ENCODE measurements around the gene ZFP64. TPM values are rescaled to one million over a fixed set of nuclear protein-coding genes. Genes with fewer than 3 reads are reported as not detected.
"Not testable (repeated sequence)": the region's sequence is repeated elsewhere in the genome, so short reads cannot be mapped to it uniquely, and the experiment has no call there.

The ZFP64 gene
- total RNA-seq, 1 experiment from 2014 or later = 49.8 TPM

- no TSS peak for BruUV-seq (replicated peaks)
- CTCF ChIA-PET = interaction anchor here (0.5 to 0.7 kb wide), 2 partner anchors 14 to 46 kb away, joined by 6 to 9 read pairs; no protein-coding TSS in a partner anchor
- H3K79me2 ChIP-seq (ENCODE audit: low read depth) = no peaks in the 10 kb centered on the region
Measured at GRCh38 chr20:52142757-52143156, 48.8 kb downstream of the ZFP64 start.

GRCh38 chr20:52139986-52140385 lies 51.6 kb downstream of the ZFP64 start:
- no peak overlapping the region for H3K27ac ChIP-seq
- POLR2A ChIA-PET (ENCODE audit: unreplicated experiment) = interaction anchor here (0.7 kb wide), 1 partner anchor 660 kb away, joined by 3 read pairs; no protein-coding TSS in a partner anchor
- H3K9me2 ChIP-seq (ENCODE audit: insufficient read depth) = no peaks in the 10 kb centered on the region; the same call in 1 of the 2 replicates
- no peaks in the 10 kb centered on the region for H3K36me3 ChIP-seq (ENCODE audit: low read depth)
- H3K4me3 ChIP-seq = no peak overlapping the region
- no peak overlapping the region for H3K4me2 ChIP-seq
- BruUV-seq (replicated peaks) = no TSS peak
- no peak overlapping the region for H2AFZ ChIP-seq
- intact Hi-C loops (cut with micrococcal nuclease; ENCODE audit: unreplicated experiment) = no loop called here
- no peaks in the 10 kb centered on the region for H3F3A ChIP-seq (ENCODE audit: insufficient read depth, low read depth)
- no peaks in the 10 kb centered on the region for H4K20me1 ChIP-seq (ENCODE audit: insufficient read depth)
- H3K9me3 ChIP-seq (ENCODE audit: insufficient read depth, low read depth) = no peaks in the 10 kb centered on the region
- CTCF ChIA-PET = no interaction called here
- no peak for DNase-seq
- H3K4me1 ChIP-seq (replicated peaks; ENCODE audit: insufficient read depth) = no peaks in the 10 kb centered on the region
- TF ChIP-seq CTCF (conservative IDR thresholded peaks at IDR 0.05) (no peak), EZH2 (IDR thresholded peaks at IDR 0.05; ENCODE audit: low read depth) (no peak)
- no peaks in the 10 kb centered on the region for H3K79me2 ChIP-seq (ENCODE audit: low read depth)
- no peaks in the 10 kb centered on the region for H3K27me3 ChIP-seq (ENCODE audit: insufficient read depth, low read depth)

More at GRCh38 chr20:52142757-52143156, 48.8 kb downstream of the ZFP64 start:
- intact Hi-C loops (cut with micrococcal nuclease; ENCODE audit: unreplicated experiment) = no loop called here
- DNase-seq = no peak
- Histone ChIP-seq H2AFZ (no peak overlapping the region), H3K27ac (no peak overlapping the region), H3K9me3 (ENCODE audit: insufficient read depth, low read depth) (no peaks in the 10 kb centered on the region), H3K9me2 (ENCODE audit: insufficient read depth) (no peaks in the 10 kb centered on the region), H3K4me3 (no peak overlapping the region), H3K4me1 (replicated peaks; ENCODE audit: insufficient read depth) (no peaks in the 10 kb centered on the region), H3K4me2 (no peak overlapping the region), H4K20me1 (ENCODE audit: insufficient read depth) (no peaks in the 10 kb centered on the region), H3F3A (ENCODE audit: insufficient read depth, low read depth) (no peaks in the 10 kb centered on the region), H3K27me3 (ENCODE audit: insufficient read depth, low read depth) (no peaks in the 10 kb centered on the region), H3K36me3 (ENCODE audit: low read depth) (no peaks in the 10 kb centered on the region)
- no peak for TF ChIP-seq EZH2 (IDR thresholded peaks at IDR 0.05; ENCODE audit: low read depth)
- no peak for TF ChIP-seq CTCF (conservative IDR thresholded peaks at IDR 0.05)
- POLR2A ChIA-PET (ENCODE audit: unreplicated experiment) = no interaction called here

DNA sequence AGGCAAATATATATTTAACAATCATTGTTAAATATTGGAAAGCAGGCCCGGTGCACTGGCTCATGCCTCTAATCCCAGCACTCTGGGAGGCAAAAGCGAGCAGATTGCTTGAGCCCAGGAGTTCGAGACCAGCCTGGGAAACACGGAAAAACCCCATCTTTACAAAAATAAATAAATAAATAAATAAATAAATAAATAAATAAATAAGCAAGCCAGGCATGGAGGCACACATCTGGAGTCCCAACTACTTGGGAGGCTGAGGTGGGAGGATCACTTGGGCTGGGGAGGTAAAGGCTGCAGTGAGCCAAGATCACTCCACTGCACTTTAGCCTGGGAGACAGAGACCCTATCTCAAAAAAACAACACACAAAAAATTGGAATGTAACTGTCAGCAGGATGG lies 53.7 kb downstream of the ZFP64 start:
- TF ChIP-seq CTCF (conservative IDR thresholded peaks at IDR 0.05) (no peak), EZH2 (IDR thresholded peaks at IDR 0.05; ENCODE audit: low read depth) (no peak)
- H3K79me2 ChIP-seq (ENCODE audit: low read depth) = no peaks in the 10 kb centered on the region
- H3K4me2 ChIP-seq = no peak overlapping the region
- H3K4me1 ChIP-seq (replicated peaks; ENCODE audit: insufficient read depth) = no peaks in the 10 kb centered on the region
- no peaks in the 10 kb centered on the region for H3K36me3 ChIP-seq (ENCODE audit: low read depth)
- ChIA-PET POLR2A (ENCODE audit: unreplicated experiment) (interaction anchor here (0.6 kb wide), 1 partner anchor 32 kb away, joined by 5 read pairs; no protein-coding TSS in a partner anchor), CTCF (no interaction called here)
- H4K20me1 ChIP-seq (ENCODE audit: insufficient read depth) = no peaks in the 10 kb centered on the region
- no peak overlapping the region for H2AFZ ChIP-seq
- no peak overlapping the region for H3K27ac ChIP-seq
- no peak overlapping the region for H3K4me3 ChIP-seq
- intact Hi-C loops (cut with micrococcal nuclease; ENCODE audit: unreplicated experiment) = no loop called here
- no peaks in the 10 kb centered on the region; the same call in 1 of the 2 replicates for H3K9me2 ChIP-seq (ENCODE audit: insufficient read depth)
- DNase-seq = no peak
- no peaks in the 10 kb centered on the region for H3F3A ChIP-seq (ENCODE audit: insufficient read depth, low read depth)
- no peaks in the 10 kb centered on the region for H3K27me3 ChIP-seq (ENCODE audit: insufficient read depth, low read depth)
- H3K9me3 ChIP-seq (ENCODE audit: insufficient read depth, low read depth) = no peaks in the 10 kb centered on the region
- no TSS peak for BruUV-seq (replicated peaks)

- H2AFZ ChIP-seq; H3K4me1 ChIP-seq (replicated peaks; ENCODE audit: insufficient read depth); H4K20me1 ChIP-seq (ENCODE audit: insufficient read depth); DNase-seq; H3K27ac ChIP-seq; H3K79me2 ChIP-seq (ENCODE audit: low read depth); H3K36me3 ChIP-seq (ENCODE audit: low read depth); H3K4me2 ChIP-seq; H3F3A ChIP-seq (ENCODE audit: insufficient read depth, low read depth); H3K27me3 ChIP-seq (ENCODE audit: insufficient read depth, low read depth); BruUV-seq (replicated peaks); H3K9me2 ChIP-seq (ENCODE audit: insufficient read depth); intact Hi-C loops (cut with micrococcal nuclease; ENCODE audit: unreplicated experiment); H3K4me3 ChIP-seq; H3K9me3 ChIP-seq (ENCODE audit: insufficient read depth, low read depth); CTCF ChIA-PET; POLR2A ChIA-PET (ENCODE audit: unreplicated experiment): not testable (repeated sequence)
Measured at GRCh38 chr20:52133714-52134113, 57.9 kb downstream of the ZFP64 start.

All from PC-9 (cell line).